HG03469 (cell line): Measurements from ENCODE around the gene MYO10.

Source experiments
- ATAC-seq: cut with Tn5 transposase; IDR thresholded peaks from one replicate; pipeline ENCODE4 v1.9.1; 2021; ENCODE audit warnings: mild to moderate bottlenecking, moderate library complexity, moderate number of reproducible peaks; ENCODE audit not compliant: unreplicated experiment

The MYO10 gene

DNA sequence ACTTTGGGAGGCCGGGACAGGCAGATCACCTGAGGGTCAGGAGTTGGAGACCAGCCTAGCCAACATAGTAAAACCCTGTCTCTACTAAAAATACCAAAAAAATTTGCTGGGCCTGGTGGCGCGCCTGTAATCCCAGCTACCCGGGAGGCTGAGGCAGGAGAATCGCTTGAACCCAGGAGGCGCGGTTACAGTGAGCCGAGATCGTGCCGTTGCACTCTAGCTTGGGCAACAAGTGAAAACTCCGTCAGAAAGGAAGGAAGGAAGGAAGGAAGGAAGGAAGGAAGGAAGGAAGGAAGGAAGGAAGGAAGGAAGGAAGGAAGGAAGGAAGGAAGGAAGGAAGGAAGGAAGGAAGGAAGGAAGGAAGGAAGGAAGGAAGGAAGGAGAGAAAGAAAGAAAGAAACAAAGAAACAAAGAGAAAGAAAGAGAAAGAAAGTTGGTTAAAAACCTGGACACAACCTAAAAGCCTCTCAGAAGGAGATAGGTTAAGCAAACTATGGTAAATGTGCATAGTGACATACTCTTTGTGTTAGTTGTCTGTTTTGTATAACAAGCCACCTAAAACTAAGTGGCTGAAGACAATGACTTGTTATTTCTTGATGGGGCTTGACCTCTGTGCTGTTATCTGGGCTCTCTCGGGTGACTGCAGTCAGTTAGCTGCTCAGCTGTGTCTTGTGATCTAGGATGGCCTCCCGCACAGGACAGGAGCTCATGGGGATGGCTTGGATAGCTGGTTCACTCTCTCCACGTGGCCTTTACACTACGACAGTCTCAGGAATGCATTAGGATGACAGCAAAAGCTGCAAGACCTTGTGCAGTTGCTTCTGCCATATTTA lies 8.0 kb upstream of the MYO10 start:
- no peak for ATAC-seq

DNA sequence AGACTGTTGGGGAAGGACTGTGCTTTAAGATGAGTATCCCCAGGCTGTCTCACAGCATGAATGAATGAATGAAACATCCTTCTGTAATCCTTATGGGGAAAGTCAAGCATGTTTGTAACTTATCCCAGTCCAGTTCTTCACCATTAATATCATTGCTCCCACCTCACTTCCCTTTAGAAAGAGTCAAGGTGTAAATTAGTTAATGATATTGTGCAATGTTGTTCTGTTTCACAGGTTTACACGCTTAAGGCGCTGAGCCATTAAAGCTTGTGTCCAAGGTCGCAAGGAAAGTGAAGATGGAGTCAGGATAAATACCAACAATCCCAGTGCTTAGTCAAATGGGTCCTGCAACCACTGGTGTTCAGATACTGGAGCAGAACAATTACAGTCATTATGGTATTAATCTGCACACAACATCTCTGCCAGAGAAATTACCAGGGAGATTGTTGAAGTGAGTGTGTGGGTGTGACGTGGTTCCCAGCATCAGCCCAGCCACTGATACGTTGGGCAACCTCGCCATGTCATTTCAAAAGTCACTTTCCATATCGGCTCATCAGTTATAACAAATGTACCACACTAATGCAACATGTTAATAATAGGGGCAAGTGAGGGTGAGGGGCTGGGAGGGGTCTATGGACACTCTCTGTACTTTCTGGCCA lies 1.5 kb upstream of the MYO10 start:
- ATAC-seq, result no peak

GRCh38 chr5:16936989-16937438 lies 926 bp upstream of the MYO10 start:
- ATAC-seq, result no peak

DNA sequence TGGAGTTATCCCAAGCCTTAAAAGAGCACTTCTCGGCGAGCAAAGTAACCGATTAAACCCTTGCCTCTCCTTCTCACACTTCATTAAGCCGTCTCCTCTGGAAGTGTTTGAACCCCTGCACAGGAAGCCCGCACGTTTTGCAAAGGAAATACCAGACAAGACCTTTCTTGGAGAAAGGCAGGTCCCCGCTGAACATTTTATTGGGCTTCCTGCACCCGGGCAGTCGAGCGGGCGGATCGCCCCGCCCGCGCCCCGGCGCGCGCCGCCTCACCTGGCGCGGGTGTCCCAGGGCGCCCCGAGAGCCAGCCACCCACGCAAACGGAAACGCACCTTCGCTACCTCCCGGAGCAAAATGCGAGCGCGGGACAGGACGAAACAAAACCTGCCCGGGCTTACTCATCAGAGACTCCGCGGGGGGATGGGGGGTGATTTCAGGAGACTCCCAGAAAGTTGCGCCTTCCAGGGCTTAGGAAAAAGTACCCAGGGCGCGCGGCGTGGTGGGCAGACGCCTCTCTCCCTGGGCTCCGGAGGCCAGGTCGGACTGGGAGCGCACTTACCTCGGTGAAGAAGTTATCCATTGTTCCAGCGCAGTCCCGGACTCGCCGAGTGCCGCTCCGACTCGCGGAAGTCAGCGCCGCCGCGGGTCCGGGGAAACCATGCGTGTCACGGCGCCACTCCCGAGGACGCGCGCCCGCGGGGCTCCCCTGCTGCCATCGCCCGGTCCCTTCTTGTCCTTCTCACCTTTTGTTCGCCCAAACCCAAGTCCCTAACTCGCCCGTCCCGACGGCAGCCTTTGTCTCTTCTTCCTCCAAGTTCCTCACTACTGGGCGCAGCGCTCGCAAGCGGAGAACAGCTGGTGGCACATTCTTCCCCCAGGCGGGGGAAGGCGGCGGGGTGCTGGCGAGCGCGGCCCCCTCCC lies 598 bp downstream of the MYO10 start:
- ATAC-seq, result no peak

DNA sequence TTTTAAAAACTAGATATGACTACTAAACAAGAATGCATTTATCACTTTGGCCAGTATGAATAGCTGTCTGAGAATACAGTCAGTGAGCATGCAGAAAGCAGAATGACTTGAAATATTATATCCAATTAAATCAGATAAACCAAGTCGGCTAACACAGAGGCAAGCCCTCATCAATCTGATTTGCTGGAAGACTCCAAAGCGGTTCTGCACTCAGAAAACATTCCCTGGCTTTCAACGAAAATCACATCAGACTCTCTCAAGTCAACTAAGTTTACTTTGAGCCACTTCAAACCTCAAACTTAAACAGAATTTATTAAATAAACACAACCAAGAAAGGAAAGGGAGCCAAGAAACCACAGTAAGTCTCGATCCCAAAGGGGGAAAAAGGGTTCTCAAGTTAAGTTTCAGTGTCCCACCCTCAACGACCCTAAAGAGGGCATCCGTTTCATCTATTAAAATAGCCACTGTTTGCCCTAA lies 1.4 kb downstream of the MYO10 start:
- ATAC-seq, result no peak

DNA sequence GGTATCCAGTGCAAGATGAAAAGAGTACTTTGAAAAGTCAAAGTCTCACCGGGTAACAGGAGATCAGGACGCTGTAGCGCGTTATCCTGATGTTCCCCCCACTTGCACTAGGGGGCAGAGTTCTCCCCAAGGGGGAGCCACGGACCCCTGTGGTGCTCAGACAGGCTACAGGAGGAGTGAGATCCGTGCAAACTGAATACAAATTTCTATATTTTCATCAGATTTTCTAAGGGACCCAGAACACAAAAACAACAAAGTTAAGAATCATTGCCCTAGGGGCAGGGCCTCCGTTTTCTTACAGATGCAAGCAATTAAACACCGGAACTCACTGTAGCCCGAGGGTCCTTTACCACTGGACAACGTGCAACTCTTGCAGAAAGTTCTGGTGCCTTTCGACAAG lies 2.0 kb downstream of the MYO10 start:
- peak; percentile 59 for ATAC-seq

GRCh38 chr5:16933337-16933736 lies 2.8 kb downstream of the MYO10 start:
- ATAC-seq, result no peak

DNA sequence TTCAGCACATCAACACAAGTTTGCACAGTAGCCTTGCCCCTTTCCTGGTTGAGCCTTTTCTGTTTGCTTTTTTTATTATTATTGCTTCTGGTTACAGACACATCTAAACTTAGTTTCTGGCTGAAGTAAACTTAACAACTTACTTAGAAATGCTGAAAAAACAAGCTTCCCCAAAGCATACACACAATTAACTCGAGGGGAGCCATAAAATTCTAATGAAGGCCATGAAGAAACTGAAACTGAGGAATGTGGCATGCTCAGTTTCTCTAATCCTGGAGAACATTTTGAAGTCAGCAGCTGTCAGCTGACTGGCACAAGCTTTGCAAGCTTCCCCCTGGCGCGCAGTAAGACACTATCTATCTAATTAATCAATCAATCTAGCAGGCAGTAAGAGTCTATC lies 3.7 kb downstream of the MYO10 start:
- no peak for ATAC-seq

DNA sequence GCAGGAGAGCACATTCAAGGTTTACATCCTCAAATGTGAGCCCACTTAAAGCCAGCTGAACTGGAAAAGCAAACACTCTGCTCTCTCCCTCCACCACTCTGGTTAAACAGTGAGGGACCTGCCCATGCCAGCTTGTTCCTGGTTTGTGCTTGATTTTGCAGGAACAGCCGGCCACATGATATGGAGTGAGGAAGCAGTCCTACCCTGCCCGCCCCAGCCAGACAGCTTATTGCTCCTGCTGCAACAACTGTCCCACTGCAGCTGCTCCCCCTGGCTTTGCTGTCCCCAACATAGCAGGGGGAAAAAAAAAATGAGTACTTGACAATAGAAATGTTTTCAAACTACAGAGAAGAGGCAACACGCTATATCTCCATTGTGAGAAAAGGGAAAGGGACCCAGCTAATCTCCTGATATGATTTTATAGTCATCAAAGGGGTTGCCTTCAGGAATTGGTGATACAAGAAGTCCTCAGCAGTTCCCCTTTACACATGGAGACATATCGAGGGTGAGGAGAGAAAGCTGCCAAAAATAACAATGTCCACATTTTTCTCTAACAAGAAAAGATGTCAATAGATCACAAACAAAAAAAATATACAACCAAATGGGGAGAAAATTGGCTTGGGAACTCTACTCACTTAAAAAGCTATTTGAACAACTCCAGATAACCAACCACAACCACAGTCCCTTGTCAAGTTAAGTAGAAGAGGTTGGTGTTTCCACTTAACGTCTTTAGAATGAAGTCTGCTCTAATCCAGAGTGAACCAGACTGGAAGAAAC lies 4.6 kb downstream of the MYO10 start:
- no peak for ATAC-seq

DNA sequence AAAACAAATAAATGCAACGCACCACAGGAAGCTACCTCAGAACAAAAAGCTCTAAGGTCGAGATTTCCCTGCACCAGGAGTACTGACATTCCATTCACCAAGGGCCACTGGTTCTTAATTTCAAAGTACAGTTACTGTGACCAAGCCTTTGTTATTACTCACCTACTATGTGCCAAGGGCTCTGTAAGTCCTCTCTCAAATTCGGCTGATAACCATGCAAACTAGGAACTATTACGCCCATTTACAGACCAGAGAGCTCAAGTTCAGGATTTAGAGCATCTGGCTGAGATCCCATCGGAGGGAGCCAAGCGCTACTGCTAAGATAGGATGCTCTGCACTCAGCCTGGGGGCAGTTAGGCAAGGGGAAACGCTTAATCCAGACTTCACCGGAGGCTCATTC lies 5.6 kb downstream of the MYO10 start:
- ATAC-seq, result no peak

GRCh38 chr5:16929831-16930230 lies 6.3 kb downstream of the MYO10 start:
- no peak for ATAC-seq

- ATAC-seq, result no peak
Observed at GRCh38 chr5:16929347-16929746, 6.7 kb downstream of the MYO10 start.

- ATAC-seq, result no peak
Observed at GRCh38 chr5:16927613-16928012, 8.5 kb downstream of the MYO10 start.

DNA sequence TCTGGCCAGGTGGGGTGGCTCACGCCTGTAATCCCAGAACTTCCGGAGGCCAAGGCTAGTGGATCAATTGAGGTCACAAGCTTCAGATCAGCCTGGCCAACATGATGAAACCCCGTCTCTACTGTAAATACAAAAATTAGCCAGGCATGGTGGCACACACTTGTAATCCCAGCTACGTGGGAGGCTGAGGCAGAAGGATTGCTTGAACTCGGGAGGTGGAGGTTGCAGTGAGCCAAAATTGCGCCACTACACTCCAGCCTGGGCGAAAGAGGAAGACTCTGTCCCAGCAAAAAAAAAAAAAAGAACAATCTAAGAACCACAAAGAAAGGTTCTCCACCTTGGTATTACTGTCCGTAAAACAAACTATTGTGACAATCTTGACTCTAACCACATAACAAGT lies 9.7 kb downstream of the MYO10 start:
- no peak for ATAC-seq

DNA sequence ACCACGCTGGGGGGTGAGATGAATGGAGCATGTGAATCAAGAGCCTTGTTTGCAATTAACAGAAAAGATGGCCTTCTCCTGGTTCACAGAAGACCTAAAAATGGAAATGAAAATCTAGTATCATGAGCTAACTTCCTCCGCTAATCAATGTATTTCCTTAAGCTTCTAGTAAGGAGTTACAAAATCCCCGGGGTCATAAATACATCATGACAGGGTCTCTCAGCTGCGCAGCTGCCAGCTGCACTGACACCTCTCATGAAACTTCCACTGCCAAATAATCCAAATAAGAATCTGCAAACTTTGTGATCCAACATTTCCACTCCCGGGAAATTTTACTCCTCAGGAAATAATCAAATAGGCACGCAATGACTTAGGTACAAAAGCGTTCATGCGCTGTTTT lies 11.9 kb downstream of the MYO10 start:
- ATAC-seq, result no peak

GRCh38 chr5:16922430-16922829 lies 13.7 kb downstream of the MYO10 start:
- ATAC-seq, result no peak

- no peak for ATAC-seq
Observed at GRCh38 chr5:16921211-16921610, 14.9 kb downstream of the MYO10 start.

DNA sequence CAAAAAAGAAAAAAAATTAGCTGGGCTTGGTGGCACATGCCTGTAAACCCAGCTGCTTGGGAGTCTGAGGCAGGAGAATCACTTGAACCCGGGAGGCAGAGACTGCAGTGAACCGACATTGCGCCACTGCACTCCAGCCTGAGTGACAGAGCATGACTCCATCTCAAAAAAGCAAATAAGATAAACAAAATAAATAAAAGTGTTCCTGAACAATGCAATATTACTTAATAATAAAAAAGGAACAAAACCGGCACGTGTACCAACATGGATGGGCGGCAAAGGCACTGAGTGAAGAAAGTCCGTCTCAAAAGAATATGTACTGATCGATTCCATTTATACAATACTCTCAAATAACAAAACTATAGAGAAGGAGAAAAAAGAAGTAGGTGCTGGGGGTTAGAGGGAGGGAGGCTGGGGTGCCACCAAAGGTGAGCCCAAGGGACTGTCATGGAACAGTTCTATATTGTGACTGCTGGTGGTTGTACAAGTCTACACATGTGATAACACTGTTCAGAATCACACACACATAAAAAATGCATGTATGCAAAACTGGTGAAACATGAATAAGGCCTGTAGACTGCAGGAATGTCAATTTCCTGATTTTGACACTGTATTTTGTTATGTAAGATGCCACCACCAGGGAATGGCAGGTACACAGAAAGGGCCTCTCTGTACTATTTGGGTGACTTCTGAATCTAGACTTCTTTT lies 15.8 kb downstream of the MYO10 start:
- no peak for ATAC-seq

DNA sequence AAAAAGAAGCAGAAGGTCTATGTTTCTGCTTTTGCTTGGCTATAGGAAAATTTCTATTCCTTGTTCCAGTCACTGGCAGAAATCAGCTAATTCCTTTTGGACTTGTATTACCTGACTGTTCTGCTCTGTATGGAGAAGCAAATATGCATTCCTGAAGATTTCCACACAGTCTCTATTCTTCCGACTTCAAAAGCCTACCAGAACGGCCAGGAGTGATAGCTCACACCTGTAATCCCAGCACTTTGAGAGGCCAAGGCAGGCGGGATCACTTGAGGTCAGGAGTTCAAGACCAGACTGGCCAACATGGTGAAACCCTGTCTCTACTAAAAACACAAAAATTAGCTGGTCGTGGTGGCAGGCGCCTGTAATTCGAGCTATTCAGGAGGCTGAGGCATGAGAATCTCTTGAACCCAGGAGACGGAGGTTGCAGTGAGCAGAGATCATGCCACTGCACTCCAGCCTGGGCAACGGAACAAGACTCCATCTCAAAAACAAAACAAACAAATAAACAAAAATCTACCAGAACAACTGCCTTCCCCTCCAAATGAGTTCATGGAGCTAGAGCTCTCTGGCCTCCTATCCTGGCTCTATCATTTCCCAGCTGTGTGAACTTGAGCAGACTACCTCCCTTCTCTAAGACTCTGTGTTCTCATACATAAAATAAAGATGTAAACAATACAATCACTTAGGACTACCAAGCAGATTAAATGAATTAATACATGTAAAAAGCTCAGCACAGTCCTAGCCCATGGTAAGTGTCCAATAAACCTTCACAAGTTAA lies 17.0 kb downstream of the MYO10 start:
- ATAC-seq, result no peak
